Measurements from ENCODE around the gene TCP1.
A peak's percentile ranks its signal among the peaks of the same experiment; 100 is the strongest.
"Not testable (repeated sequence)": the region's sequence is repeated elsewhere in the genome, so short reads cannot be mapped to it uniquely, and the experiment has no call there.

The TCP1 gene

GRCh38 chr6:159816775-159817174 is 27.4 kb upstream of the TCP1 start:
- not testable (repeated sequence) for DNase-seq

GRCh38 chr6:159815410-159815809 is 26.0 kb upstream of the TCP1 start:
- no peak for DNase-seq

- DNase-seq: no peak
These were observed 24.4 kb upstream of the TCP1 start for GRCh38 chr6:159813781-159814180.

- no peak for DNase-seq
These were observed 19.7 kb upstream of the TCP1 start for GRCh38 chr6:159809149-159809548.

- no peak for DNase-seq
These were observed 19.2 kb upstream of the TCP1 start for GRCh38 chr6:159808647-159809046.

GRCh38 chr6:159807150-159807858 is 17.9 kb upstream of the TCP1 start:
- no peak for DNase-seq

GRCh38 chr6:159806021-159806458 is 16.6 kb upstream of the TCP1 start:
- DNase-seq: no peak

- DNase-seq: no peak
These were observed 16.1 kb upstream of the TCP1 start for GRCh38 chr6:159805440-159806020.

GRCh38 chr6:159804504-159804903 is 15.1 kb upstream of the TCP1 start:
- no peak for DNase-seq

GRCh38 chr6:159801935-159802334 is 12.5 kb upstream of the TCP1 start:
- DNase-seq: no peak

- DNase-seq: no peak
These were observed 10.9 kb upstream of the TCP1 start, which contains the start of gene PNLDC1 for GRCh38 chr6:159800141-159800865. TSS of gene PNLDC1 (plus strand) at chr6:159800276. CDS start at chr6:159800308, 32 bp downstream.

- DNase-seq: no peak
These were observed 8.2 kb upstream of the TCP1 start for GRCh38 chr6:159797554-159797953.

- not testable (repeated sequence) for DNase-seq
These were observed 5.6 kb upstream of the TCP1 start for GRCh38 chr6:159794976-159795375.

- DNase-seq: no peak
These were observed 1.7 kb upstream of the TCP1 start for GRCh38 chr6:159790956-159791598.

GRCh38 chr6:159790149-159790955 is 950 bp upstream of the TCP1 start, which contains the start of gene MRPL18:
TSS of gene MRPL18 (plus strand) at chr6:159790467. CDS start at chr6:159790588, 121 bp downstream.
- DNase-seq: peak; percentile 91

GRCh38 chr6:159788753-159789376 is 537 bp downstream of the TCP1 start:
- peak; percentile 33 for DNase-seq

- no peak for DNase-seq
These were observed 1.1 kb downstream of the TCP1 start for GRCh38 chr6:159788276-159788675.

- no peak for DNase-seq
These were observed 10.8 kb downstream of the TCP1 start for GRCh38 chr6:159778542-159779103.

- no peak for DNase-seq
These were observed 11.3 kb downstream of the TCP1 start for GRCh38 chr6:159778131-159778530.

- no peak for DNase-seq
These were observed 12.0 kb downstream of the TCP1 start for GRCh38 chr6:159777240-159777904.

- DNase-seq: no peak
These were observed 17.2 kb downstream of the TCP1 start for GRCh38 chr6:159772196-159772595.
